Thyroid gland (tissue), 4 donors: ENCODE data around the gene TUBAL3.

ENCODE experiments used
- POLR2A ChIP-seq, 2 donors: fragments of 450-650 bp; IDR thresholded peaks; one replicate each; pipeline ENCODE4 v1.6.1; 2017; ENCODE audit warnings: antibody characterized with exemption in 2 of 2, mild to moderate bottlenecking in 2 of 2, moderate library complexity in 1 of 2
- TF ChIP-seq, protein P1 (sequence below), 6 experiments: fragments of 200-600 bp in 3 of 6; fragments of 450-650 bp in 3 of 6; sonication (generic) in 3 of 6; IDR thresholded peaks; one replicate each; pipeline ENCODE4 v1.5.1; 2016 to 2019; ENCODE audit warnings: antibody characterized with exemption in 6 of 6, mild to moderate bottlenecking in 2 of 6, inconsistent platforms in 1 of 6, moderate library complexity in 1 of 6

DNA sequence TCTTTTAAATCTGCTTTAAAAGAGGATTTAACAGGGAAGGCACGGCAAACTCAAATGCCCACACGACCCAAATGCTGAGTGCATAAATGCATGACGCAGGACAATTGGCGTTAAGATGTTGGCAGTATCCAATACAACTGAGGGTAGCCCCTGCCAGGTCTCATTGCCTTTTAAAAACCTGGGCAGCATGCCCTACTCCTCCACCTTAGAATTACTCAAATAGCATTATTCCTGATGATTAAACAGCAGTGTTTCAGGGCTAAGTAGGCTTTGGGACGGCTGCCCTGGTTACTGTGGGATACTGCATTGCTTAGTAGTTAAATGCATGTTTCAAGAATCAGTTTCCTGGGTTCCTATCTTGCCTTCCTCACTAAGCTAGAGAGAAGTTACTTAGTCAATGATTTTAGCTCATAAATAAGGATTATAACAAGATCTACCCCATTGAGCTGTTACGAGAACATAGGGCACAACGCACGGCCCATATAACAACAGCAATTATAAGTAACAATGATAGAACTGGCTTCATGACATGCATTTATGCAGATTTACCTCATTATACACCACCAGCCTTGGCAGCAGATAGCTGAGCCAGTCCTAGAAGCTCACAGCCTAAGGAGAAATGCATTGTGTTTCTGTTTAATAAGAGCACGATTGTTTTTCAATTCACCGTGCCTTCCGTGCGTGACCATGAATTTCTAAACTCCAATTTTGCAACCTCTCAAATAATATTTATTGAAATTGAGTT lies 7.9 kb downstream of the TUBAL3 start:
- TF ChIP-seq, protein P1, sequence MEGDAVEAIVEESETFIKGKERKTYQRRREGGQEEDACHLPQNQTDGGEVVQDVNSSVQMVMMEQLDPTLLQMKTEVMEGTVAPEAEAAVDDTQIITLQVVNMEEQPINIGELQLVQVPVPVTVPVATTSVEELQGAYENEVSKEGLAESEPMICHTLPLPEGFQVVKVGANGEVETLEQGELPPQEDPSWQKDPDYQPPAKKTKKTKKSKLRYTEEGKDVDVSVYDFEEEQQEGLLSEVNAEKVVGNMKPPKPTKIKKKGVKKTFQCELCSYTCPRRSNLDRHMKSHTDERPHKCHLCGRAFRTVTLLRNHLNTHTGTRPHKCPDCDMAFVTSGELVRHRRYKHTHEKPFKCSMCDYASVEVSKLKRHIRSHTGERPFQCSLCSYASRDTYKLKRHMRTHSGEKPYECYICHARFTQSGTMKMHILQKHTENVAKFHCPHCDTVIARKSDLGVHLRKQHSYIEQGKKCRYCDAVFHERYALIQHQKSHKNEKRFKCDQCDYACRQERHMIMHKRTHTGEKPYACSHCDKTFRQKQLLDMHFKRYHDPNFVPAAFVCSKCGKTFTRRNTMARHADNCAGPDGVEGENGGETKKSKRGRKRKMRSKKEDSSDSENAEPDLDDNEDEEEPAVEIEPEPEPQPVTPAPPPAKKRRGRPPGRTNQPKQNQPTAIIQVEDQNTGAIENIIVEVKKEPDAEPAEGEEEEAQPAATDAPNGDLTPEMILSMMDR (IDR thresholded peaks at IDR 0.05), result no peak
- no peak for TF ChIP-seq POLR2A (IDR thresholded peaks at IDR 0.05)
